Muscle layer of colon (tissue), 2 donors: ENCODE measurements around the gene TOPBP1.

Experiments used
- H3K27ac ChIP-seq: one replicate; pipeline ENCODE4 v1.7.0; 2013; ENCODE audit warnings: low read depth, mild to moderate bottlenecking, low read length, moderate library complexity
- H3K27me3 ChIP-seq, 2 donors: one replicate each; pipeline ENCODE4 v1.7.0; 2013; ENCODE audit warnings: low read length in 2 of 2, mild to moderate bottlenecking in 2 of 2; ENCODE audit not compliant: insufficient read depth in 2 of 2, control insufficient read depth in 1 of 2
- H3K36me3 ChIP-seq: one replicate; pipeline ENCODE4 v1.7.0; 2013; ENCODE audit warnings: mild to moderate bottlenecking, low read length; ENCODE audit not compliant: insufficient read depth
- H3K4me1 ChIP-seq: one replicate; pipeline ENCODE4 v1.7.0; 2013; ENCODE audit warnings: mild to moderate bottlenecking, low read length; ENCODE audit not compliant: insufficient read depth
- H3K4me3 ChIP-seq, 2 donors: one replicate each; pipeline ENCODE4 v1.7.0; 2013; ENCODE audit warnings: low read length in 2 of 2, low read depth in 1 of 2, mild to moderate bottlenecking in 1 of 2, moderate library complexity in 1 of 2
- H3K9ac ChIP-seq: one replicate; pipeline ENCODE4 v1.7.0; 2013; ENCODE audit warnings: low read length
- H3K9me3 ChIP-seq: one replicate; pipeline ENCODE4 v1.7.0; 2013; ENCODE audit warnings: mild to moderate bottlenecking, low read length
- donor health status: abdominal sarcoma.
- donor health status: Adenocarcinoma of cecum.

The TOPBP1 gene

DNA sequence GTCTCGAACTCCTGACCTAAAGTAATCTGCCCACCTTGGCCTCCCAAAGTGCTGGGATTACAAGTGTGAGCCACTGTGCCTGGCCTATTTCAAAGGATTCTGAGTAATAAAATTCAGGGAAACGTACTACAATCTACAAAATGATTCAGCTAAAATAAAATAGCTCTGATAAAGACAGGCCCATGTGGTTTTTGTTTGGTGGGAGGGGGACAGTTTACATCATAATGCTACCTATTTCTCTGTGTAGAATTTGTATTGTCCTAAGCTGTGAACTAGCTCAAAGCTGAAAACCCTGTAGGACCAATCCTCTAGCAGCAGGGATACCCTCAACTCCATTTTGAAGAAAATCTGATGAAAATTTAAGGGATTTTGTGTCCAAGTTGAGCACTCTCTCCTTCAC, 62.5 kb downstream of the TOPBP1 start:
- H3K27me3 ChIP-seq, result no peaks in the 10 kb centered on the region
- no peaks in the 10 kb centered on the region for H3K36me3 ChIP-seq
- H3K4me1 ChIP-seq, result no peaks in the 10 kb centered on the region
- no peak overlapping the region for H3K4me3 ChIP-seq
- H3K9ac ChIP-seq, result no peak overlapping the region
- H3K9me3 ChIP-seq, result no peaks in the 10 kb centered on the region
- no peak overlapping the region for H3K27ac ChIP-seq

DNA sequence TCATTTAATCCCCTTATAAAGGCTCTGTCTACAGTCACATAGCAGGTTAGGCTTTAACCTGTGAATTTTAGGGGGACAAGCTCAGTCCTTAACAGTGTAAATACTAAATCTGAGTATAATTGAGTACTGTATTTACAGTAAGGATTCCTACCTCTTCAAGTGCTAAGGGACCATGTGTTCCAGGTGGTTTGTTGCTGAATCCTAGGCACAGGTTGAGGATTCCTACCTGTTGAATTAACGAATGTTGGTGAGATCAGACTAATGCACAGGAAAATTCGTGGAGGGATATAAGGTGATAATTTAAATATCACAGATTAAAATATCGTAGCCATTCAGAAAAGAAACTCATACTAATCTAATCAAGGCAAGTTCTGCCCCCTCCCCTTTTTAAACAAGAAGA, 63.3 kb downstream of the TOPBP1 start:
- H3K9me3 ChIP-seq, result no peaks in the 10 kb centered on the region
- H3K4me3 ChIP-seq, result no peak overlapping the region
- H3K36me3 ChIP-seq, result no peaks in the 10 kb centered on the region
- no peaks in the 10 kb centered on the region for H3K27me3 ChIP-seq
- H3K27ac ChIP-seq, result no peak overlapping the region
- H3K9ac ChIP-seq, result no peak overlapping the region
- H3K4me1 ChIP-seq, result no peaks in the 10 kb centered on the region

DNA sequence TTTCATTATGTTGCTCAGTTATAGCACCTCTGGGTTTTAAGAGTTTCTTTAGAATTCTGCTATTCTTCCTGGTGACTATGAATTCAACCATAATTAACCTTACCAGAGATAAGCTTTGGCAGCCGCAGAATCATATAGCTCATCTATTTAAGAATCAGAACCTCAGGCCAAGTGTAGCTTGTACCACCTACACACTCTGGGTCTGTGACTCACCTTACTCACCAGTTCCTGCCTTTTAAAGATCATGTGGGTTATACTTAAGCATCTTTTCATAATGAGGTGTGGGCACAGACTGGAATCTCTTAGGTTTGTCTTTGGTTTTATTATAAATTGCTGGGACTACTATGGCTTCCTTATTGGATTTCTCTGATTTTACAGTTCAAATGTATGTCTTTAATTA, 66.4 kb downstream of the TOPBP1 start:
- Histone ChIP-seq H3K4me1 (no peaks in the 10 kb centered on the region), H3K27me3 (no peaks in the 10 kb centered on the region), H3K9ac (no peak overlapping the region), H3K36me3 (no peaks in the 10 kb centered on the region), H3K4me3 (no peak overlapping the region), H3K27ac (no peak overlapping the region), H3K9me3 (no peaks in the 10 kb centered on the region)

DNA sequence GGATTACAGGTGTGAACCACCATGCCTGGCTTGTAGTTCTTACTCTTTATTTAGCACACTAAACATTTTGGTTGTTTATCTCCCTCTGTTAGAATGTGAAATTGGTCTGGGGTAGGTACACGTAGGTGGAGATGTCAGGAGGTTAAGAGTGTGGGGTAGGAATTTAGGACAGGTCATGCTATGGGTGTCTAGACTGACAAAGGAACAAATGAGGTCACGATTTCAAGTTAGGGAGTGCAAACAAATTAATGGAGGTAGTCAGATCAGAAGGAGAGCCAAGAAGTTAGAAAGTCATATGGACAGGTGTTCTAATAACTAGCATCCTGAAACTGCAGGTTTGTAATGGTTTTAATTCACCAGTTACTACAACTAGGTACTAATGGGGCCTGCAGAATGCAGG, 68.5 kb downstream of the TOPBP1 start:
- H3K4me1 ChIP-seq, result no peaks in the 10 kb centered on the region
- H3K27me3 ChIP-seq, result no peaks in the 10 kb centered on the region
- no peaks in the 10 kb centered on the region for H3K9me3 ChIP-seq
- no peak overlapping the region for H3K9ac ChIP-seq
- peaks cover 10% of the 10 kb centered on the region for H3K36me3 ChIP-seq
- H3K4me3 ChIP-seq, result no peak overlapping the region
- no peak overlapping the region for H3K27ac ChIP-seq

DNA sequence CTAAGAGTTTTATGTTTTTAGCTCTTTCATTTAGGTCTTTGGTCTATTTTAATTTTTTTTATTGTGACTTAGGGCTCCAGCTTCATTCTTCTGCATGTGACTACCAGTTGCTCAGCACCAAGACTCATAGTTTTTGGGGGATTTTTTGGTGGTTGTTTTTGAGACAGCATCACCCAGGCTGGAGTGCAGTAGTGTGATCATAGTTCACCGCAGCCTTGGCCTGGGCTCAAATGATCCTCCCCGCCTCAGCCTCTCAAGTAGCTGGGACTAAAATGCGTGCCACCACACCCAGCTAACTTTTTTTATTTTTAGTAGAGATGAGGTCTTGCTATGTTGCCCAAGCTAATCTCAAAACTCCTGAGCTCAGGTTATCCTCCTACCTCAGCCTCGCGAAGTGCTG, 68.9 kb downstream of the TOPBP1 start:
- no peak overlapping the region for H3K4me3 ChIP-seq
- H3K9me3 ChIP-seq, result no peaks in the 10 kb centered on the region
- H3K9ac ChIP-seq, result no peak overlapping the region
- no peak overlapping the region for H3K27ac ChIP-seq
- peaks cover 14% of the 10 kb centered on the region for H3K36me3 ChIP-seq
- H3K4me1 ChIP-seq, result no peaks in the 10 kb centered on the region
- H3K27me3 ChIP-seq, result no peaks in the 10 kb centered on the region

DNA sequence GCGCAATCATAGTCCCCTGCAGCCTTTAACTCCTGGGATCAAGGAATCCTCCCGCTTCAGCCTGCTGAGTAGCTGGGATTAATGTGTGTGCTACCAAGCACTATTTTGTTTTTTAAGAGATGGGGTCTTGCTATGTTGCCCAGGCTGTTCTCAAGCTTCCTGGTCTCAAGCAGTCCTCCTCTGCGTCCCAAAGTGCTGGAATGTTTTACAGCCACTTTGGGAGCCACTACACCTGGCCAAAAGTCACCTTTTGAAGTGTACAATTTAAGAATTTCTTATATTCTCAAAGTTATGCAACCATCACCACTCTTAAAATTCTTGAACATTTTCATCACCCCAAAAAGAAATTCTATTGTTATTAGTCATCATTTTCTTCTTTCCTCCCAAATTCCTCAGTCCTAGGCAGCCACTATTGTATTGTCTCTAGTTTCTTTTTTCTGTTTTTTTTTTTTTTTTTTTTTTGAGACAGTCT, 70.4 kb downstream of the TOPBP1 start:
- Histone ChIP-seq H3K27ac (no peak overlapping the region), H3K4me1 (no peaks in the 10 kb centered on the region), H3K4me3 (no peak overlapping the region), H3K36me3 (peaks cover 30% of the 10 kb centered on the region), H3K27me3 (no peaks in the 10 kb centered on the region), H3K9ac (no peak overlapping the region), H3K9me3 (no peaks in the 10 kb centered on the region)

DNA sequence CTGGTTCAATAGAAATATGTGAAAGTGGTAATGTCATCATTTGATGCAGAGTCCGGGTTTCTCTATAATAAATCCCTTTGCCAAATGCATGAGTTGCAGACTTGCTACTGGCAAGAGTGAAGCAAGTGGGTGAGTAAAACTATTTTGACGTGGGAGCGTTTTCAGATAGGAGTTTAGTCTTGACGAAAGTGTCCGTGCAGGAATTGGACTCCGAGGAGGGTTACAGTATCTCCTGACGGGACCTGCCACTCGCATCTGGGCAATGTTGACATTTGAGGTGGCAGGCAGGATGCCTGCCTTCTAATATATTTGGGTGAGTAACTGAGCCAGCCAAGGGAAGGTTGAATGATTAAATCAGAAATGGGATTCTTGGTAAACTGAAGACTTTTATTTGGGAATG, 72.2 kb downstream of the TOPBP1 start:
- Histone ChIP-seq H3K27ac (no peak overlapping the region), H3K9ac (no peak overlapping the region), H3K4me1 (no peaks in the 10 kb centered on the region), H3K9me3 (no peaks in the 10 kb centered on the region), H3K36me3 (peaks cover 46% of the 10 kb centered on the region), H3K27me3 (no peaks in the 10 kb centered on the region), H3K4me3 (no peak overlapping the region)

DNA sequence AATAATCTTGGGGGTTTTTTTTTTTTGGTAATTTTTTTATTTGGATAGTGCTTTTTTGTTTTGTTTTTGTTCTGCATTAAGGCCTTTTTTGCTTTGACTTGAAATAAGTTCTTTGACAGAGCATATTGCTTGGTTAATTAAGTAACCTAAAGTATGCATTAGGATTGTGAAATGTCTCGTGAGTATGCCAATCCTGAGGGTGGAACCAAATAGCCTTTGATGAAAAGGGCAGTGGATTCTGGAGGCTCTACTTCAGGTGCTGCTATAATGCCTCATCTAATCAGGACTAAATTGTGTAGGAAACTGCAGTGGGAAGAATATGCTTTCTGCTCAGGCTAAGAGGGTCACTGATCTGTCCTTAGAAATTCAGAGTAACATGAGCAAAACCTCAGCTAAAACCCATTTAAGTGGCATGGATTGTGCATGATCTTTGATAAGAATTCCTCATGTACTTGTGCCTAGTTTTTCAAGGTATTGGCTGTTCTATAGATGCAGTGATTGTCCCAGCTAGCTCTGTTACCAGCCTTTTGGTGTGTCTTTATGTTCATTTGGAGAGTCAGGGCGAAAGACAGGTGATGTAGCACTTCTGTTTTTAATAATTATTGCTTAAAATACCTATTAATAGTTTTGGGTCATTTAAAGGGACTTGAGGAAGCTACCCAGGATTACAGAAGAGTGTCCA, 72.8 kb downstream of the TOPBP1 start:
- no peak overlapping the region for H3K9ac ChIP-seq
- H3K9me3 ChIP-seq, result no peaks in the 10 kb centered on the region
- no peak overlapping the region for H3K4me3 ChIP-seq
- H3K27me3 ChIP-seq, result no peaks in the 10 kb centered on the region
- peaks cover 52% of the 10 kb centered on the region for H3K36me3 ChIP-seq
- no peaks in the 10 kb centered on the region for H3K4me1 ChIP-seq
- no peak overlapping the region for H3K27ac ChIP-seq

DNA sequence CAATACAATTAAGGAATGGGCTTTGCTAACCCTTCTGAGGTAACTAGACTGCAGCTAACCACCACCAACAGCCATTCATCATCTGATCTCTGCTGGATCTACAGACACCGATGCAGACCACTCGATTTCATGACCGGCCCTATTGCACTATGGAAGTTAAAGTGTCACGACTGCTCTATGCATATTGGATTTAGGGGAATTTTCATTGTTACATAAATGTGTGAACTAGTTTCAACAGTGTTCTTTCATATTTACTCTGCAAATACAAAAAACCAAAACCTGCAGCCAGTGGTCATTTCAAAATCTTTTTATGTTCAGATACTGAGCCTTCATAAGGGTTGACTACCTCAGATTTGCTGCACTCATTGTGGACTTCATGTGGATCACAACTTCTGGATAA, 73.7 kb downstream of the TOPBP1 start:
- Histone ChIP-seq H3K9me3 (no peaks in the 10 kb centered on the region), H3K9ac (no peak overlapping the region), H3K27ac (no peak overlapping the region), H3K36me3 (peaks cover 60% of the 10 kb centered on the region), H3K4me1 (no peaks in the 10 kb centered on the region), H3K27me3 (no peaks in the 10 kb centered on the region), H3K4me3 (no peak overlapping the region)

DNA sequence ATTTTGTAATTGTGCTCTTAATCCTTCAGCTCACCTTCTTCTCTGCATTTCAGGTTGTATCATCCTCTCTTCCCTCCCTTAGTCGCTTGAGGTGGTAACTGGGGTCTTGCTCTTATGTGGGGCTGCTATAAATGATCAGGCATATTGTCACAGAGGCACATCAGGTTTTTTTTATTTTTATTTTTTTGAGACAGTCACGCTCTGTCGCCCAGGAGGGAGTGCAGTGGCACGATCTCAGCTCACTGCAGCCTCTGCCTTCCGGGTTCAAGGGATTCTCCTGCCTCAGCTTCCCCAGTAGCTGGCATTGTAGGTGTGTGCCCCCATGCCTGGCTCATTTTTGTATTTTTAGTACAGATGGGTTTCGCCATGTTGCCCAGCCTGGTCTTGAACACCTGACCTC, 78.3 kb downstream of the TOPBP1 start:
- Histone ChIP-seq H3K9ac (no peak overlapping the region), H3K36me3 (peaks cover 74% of the 10 kb centered on the region), H3K27me3 (no peaks in the 10 kb centered on the region), H3K27ac (no peak overlapping the region), H3K4me1 (peaks cover 10% of the 10 kb centered on the region), H3K9me3 (no peaks in the 10 kb centered on the region), H3K4me3 (no peak overlapping the region)

DNA sequence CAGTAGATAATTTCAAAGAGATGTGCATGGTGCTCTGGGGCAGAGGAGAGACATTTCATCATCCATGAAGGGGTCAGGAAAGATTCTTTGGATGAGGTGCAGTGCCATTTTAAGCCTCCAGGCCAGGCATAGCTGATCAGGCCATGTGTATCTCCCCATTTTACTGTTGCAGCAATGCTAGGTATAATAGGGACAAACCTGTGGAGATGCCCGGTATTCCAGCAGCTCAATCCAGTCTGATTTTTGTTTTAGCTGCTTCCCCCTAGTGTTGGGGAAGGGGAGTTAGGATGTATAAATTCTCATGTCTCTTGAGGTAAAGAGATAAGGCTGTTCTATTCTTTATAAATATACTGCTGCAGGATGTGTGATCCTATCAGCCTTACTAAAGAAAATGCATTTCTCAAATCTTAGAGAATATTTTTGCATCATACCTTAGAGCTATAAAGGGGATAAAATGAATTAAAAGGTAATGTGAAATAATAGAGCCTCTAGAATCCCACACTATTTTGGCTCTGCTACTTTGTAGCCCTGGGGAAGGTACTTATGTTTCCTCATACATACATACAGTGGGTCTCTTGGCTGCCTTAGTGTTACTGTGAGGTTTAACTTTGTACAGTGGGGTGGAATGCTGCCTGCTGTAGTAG, 83.1 kb downstream of the TOPBP1 start:
- Histone ChIP-seq H3K9me3 (no peaks in the 10 kb centered on the region), H3K27ac (no peak overlapping the region), H3K9ac (no peak overlapping the region), H3K4me3 (no peak overlapping the region), H3K4me1 (peaks cover 38% of the 10 kb centered on the region), H3K27me3 (no peaks in the 10 kb centered on the region), H3K36me3 (peaks cover 43% of the 10 kb centered on the region)

DNA sequence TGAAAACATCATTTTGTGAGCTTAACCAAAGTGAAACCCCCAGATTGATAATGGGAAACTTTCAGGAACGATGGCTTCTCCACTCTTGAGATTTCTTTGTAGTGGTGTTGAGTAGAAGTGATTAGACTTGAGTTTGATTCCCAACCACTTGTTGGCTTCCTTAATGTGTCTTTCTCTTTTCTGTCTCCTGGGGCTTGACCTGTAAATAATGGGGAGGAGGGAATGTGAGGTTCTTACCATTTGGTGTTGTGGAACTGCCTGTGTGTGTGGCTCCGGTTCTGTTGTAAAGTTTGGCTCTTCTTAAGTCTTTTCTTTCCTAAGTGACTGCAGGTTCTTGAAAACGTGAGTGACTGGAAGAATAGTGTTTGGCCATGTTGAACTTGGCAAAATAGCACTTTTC, 85.6 kb downstream of the TOPBP1 start:
- Histone ChIP-seq H3K4me1 (peaks cover 44% of the 10 kb centered on the region), H3K36me3 (peaks cover 23% of the 10 kb centered on the region), H3K9ac (peak overlapping the region; percentile 54), H3K9me3 (no peaks in the 10 kb centered on the region), H3K27me3 (no peaks in the 10 kb centered on the region), H3K4me3 (peak overlapping the region in 1 of 2 donors; percentile 28), H3K27ac (no peak overlapping the region)
